ENCODE measurements around the gene OR5H14. TPM values are rescaled to one million over a fixed set of nuclear protein-coding genes. Genes with fewer than 3 reads are reported as not detected.
"Not testable (repeated sequence)": the region's sequence is repeated elsewhere in the genome, so short reads cannot be mapped to it uniquely, and the experiment has no call there.

The OR5H14 gene
- total RNA-seq, 4 donors from 2014 or later = not detected

DNA sequence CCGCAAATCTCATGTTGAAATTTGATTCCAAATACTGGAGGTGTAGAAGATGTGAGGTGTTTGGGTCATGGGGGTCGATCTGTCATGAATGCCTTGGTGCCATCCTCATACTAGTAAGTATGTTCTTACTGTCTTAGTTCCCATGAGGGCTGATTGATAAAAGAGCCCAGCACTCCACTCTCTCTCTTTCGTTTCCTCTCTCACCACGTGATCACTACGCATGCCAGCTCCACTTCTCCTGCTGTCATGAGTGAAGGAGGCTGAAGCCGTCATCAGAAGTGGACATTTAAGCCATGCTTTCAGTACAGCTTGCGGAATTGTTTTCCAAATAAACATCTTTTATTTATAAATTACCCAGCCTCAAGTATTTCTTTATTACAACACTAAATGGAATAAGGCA lies 25.3 kb downstream of the OR5H14 start:
- DNase-seq (ENCODE audit: extremely low spot score) = no peak
- no peaks in the 10 kb centered on the region for H3K4me1 ChIP-seq
- H3K27me3 ChIP-seq = no peaks in the 10 kb centered on the region
- intact Hi-C loops (cut with DNase I) = no loop called here
- 79% methylated on average over 7 of the region's 7 CpGs for WGBS
- no peak overlapping the region for H3K4me3 ChIP-seq
- no peak overlapping the region for H3K27ac ChIP-seq (replicated peaks in 1 of 4)
- TF ChIP-seq POLR2A (IDR thresholded peaks at IDR 0.05; ENCODE audit: low read depth) (no peak), POLR2AphosphoS5 (IDR thresholded peaks at IDR 0.05) (no peak), EP300 (IDR thresholded peaks at IDR 0.05) (no peak)
- TF ChIP-seq, protein P1, sequence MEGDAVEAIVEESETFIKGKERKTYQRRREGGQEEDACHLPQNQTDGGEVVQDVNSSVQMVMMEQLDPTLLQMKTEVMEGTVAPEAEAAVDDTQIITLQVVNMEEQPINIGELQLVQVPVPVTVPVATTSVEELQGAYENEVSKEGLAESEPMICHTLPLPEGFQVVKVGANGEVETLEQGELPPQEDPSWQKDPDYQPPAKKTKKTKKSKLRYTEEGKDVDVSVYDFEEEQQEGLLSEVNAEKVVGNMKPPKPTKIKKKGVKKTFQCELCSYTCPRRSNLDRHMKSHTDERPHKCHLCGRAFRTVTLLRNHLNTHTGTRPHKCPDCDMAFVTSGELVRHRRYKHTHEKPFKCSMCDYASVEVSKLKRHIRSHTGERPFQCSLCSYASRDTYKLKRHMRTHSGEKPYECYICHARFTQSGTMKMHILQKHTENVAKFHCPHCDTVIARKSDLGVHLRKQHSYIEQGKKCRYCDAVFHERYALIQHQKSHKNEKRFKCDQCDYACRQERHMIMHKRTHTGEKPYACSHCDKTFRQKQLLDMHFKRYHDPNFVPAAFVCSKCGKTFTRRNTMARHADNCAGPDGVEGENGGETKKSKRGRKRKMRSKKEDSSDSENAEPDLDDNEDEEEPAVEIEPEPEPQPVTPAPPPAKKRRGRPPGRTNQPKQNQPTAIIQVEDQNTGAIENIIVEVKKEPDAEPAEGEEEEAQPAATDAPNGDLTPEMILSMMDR (IDR thresholded peaks at IDR 0.05) = no peak
- H3K36me3 ChIP-seq = no peaks in the 10 kb centered on the region
- H3K9me3 ChIP-seq = no peaks in the 10 kb centered on the region

DNA sequence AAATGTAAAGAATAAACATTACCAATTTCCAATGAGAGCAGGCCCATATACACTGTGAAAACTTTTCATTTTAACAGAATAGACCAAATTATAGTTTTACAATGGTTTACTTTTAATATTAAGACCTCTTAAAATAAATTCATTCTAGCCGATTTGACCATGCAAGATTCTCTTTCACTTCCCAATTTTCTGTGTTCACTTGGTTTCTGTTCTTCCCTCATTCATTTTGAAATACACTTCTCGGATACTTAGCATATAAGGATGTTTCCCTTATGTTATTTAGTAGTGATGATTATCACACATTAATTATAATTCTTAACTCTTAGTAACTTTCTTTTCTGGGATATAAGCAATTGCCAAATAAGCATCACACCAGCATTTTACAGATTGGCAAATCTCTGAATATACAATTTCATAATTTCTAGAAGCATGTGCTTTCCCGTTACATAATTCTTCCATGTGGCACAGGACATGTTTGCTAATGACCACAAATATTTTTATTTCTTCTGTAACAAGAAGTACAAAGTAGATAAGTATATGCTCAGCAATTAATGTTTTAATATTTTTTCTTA lies 33.1 kb downstream of the OR5H14 start:
- H3K36me3 ChIP-seq = no peaks in the 10 kb centered on the region
- TF ChIP-seq, protein P1 (IDR thresholded peaks at IDR 0.05) = no peak
- intact Hi-C loops (cut with DNase I) = no loop called here
- no peaks in the 10 kb centered on the region for H3K4me1 ChIP-seq
- H3K27me3 ChIP-seq = no peaks in the 10 kb centered on the region
- H3K9me3 ChIP-seq = no peaks in the 10 kb centered on the region
- WGBS = 77% methylated on average over 3 of the region's 3 CpGs
- no peak for DNase-seq (ENCODE audit: extremely low spot score)
- no peak overlapping the region for H3K4me3 ChIP-seq
- H3K27ac ChIP-seq (replicated peaks in 1 of 4) = no peak overlapping the region

DNA sequence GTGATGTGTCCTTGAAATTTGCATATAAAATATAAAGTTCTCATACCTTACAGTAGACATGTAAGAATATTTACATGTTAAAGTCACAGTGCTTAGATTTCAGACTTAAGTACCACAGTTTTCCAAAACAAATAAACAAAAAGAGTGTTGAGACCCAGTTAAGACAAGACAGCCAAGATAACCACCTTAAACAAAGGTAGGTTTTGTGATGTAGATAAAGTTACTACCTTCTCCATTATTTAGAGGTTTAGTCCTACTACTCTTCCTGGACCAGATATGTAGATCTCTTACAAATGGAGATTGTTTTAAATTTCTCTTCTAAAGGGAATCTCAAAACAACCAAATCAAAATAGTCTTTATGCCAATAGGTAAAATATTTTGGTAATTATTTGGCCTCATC lies 34.9 kb downstream of the OR5H14 start:
- Histone ChIP-seq H3K4me1 (no peaks in the 10 kb centered on the region), H3K27me3 (no peaks in the 10 kb centered on the region), H3K36me3 (no peaks in the 10 kb centered on the region), H3K27ac (replicated peaks in 1 of 4) (no peak overlapping the region), H3K4me3 (no peak overlapping the region), H3K9me3 (no peaks in the 10 kb centered on the region)
- intact Hi-C loops (cut with DNase I) = no loop called here
- TF ChIP-seq EP300 (IDR thresholded peaks at IDR 0.05) (no peak), POLR2AphosphoS5 (IDR thresholded peaks at IDR 0.05) (no peak), POLR2A (IDR thresholded peaks at IDR 0.05; ENCODE audit: low read depth) (no peak)
- TF ChIP-seq, protein P1 (IDR thresholded peaks at IDR 0.05) = no peak
- DNase-seq (ENCODE audit: extremely low spot score) = no peak

DNA sequence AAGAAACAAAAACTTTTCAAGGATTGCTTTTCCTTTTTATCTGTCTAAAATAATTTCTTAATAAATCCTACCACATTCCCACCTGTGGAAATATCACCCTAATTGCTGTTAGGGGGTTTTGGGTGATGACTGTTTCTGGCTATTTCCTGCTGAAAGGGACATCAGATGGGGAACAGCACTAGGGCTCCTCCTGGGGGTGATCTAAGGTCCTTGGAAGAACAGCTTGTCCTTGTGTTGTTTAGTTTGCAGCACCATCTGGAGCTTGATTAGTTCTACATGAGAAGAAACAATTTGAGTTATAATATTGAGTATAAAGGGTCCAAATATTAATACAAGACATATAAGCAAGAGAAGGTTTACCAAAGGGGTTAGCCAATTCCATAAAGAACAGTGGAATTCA lies 37.9 kb downstream of the OR5H14 start:
- H3K36me3 ChIP-seq = no peaks in the 10 kb centered on the region
- intact Hi-C loops (cut with DNase I) = no loop called here
- TF ChIP-seq, protein P1 (IDR thresholded peaks at IDR 0.05) = no peak
- TF ChIP-seq POLR2A (IDR thresholded peaks at IDR 0.05; ENCODE audit: low read depth) (no peak), POLR2AphosphoS5 (IDR thresholded peaks at IDR 0.05) (no peak), EP300 (IDR thresholded peaks at IDR 0.05) (no peak)

DNA sequence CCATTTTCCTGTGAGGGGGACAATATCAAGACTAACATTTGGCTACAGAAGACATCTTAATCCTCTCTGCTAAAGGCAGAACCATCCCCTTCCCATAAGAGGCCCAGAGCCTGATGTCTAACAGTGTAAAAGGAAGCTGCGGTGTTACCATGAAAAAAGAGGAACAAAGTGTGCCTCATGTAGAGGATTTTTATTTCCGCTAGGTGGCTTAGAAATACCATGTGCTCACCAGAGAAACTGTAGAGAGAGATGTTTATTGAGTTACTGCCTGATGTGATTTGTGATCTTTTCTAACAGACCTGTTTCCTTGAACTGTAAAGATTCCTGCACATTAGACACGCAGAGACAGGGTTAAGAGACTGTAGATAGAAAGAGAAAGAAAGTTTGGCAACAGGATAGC lies 41.3 kb downstream of the OR5H14 start:
- intact Hi-C loops (cut with DNase I) = no loop called here
- no peak for DNase-seq (ENCODE audit: extremely low spot score)
- WGBS = 40% methylated on average over 3 of the region's 3 CpGs
- Histone ChIP-seq H3K4me3 (no peak overlapping the region), H3K27ac (replicated peaks in 1 of 4) (no peak overlapping the region), H3K27me3 (no peaks in the 10 kb centered on the region), H3K9me3 (no peaks in the 10 kb centered on the region), H3K36me3 (no peaks in the 10 kb centered on the region), H3K4me1 (no peaks in the 10 kb centered on the region)
- TF ChIP-seq POLR2AphosphoS5 (IDR thresholded peaks at IDR 0.05) = no peak
- TF ChIP-seq, protein P1 (IDR thresholded peaks at IDR 0.05) = peak in 1 of 3 experiments; percentile 3

More for the DNA sequence above, 37.9 kb downstream of the OR5H14 start:
- Histone ChIP-seq H3K4me1 (no peaks in the 10 kb centered on the region), H3K27ac (replicated peaks in 1 of 4) (no peak overlapping the region), H3K4me3 (no peak overlapping the region), H3K27me3 (no peaks in the 10 kb centered on the region), H3K9me3 (no peaks in the 10 kb centered on the region)
- no peak for DNase-seq (ENCODE audit: extremely low spot score)

DNA sequence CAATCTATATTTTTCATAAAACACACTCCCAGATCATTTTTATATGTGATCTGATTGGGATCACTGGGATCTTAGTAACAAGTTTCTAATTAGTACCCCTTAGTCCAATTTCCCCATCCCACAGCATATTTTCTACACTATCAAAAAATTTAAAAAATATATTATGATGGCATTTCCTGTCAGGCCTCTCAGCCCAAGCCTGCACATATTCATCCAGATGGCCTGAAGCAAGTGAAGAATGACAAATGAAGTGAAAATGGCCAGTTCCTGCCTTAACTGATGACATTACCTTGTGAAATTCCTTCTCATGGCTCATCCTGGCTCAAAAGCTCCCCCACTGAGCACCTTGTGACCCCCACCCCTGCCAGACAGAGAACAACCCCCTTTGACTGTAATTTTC lies 43.6 kb downstream of the OR5H14 start:
- H3K9me3 ChIP-seq; H3K4me1 ChIP-seq; DNase-seq (ENCODE audit: extremely low spot score); H3K4me3 ChIP-seq; H3K27ac ChIP-seq (replicated peaks in 1 of 4); intact Hi-C loops (cut with DNase I); H3K36me3 ChIP-seq; H3K27me3 ChIP-seq: not testable (repeated sequence)

DNA sequence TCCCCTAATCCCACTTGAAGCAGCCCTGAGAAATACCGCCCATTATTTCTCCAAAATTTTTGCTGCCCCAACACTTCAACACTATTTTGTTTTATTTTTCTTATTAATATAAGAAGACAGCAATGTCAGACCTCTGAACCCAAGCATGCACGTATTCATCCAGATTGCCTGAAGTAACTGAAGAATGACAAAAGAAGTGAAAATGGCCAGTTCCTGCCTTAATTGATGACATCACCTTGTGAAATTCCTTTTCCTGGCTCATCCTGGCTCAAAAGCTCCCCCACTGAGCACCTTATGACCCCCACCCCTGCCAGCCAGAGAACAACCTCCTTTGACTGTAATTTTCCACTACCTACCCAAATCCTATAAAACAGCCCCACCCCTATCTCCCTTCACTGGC lies 49.0 kb downstream of the OR5H14 start:
- WGBS = 74% methylated on average over 2 of the region's 2 CpGs
- H3K27ac ChIP-seq (replicated peaks in 1 of 4); H3K4me3 ChIP-seq; H3K9me3 ChIP-seq; intact Hi-C loops (cut with DNase I); H3K4me1 ChIP-seq; H3K27me3 ChIP-seq; DNase-seq (ENCODE audit: extremely low spot score); H3K36me3 ChIP-seq: not testable (repeated sequence)
